H1 (cell line): ENCODE results near the gene VASH1. TPM values are rescaled to one million over a fixed set of nuclear protein-coding genes. Genes with fewer than 3 reads are reported as not detected.

Experiments
- CHD7 ChIP-seq: fragments of 300-600 bp; sonication (generic); IDR thresholded peaks from 2 replicates; pipeline ENCODE4 v1.7.1; 2012; ENCODE audit warnings: low read length, moderate library complexity, mild to moderate bottlenecking, inconsistent platforms; ENCODE audit not compliant: insufficient replicate concordance
- JUN ChIP-seq: IDR thresholded peaks from 2 replicates; pipeline ENCODE4 v1.6.1; 2011; ENCODE audit warnings: low read depth, mild to moderate bottlenecking, improper control_type of control experiment, low read length
- KDM4A ChIP-seq: IDR thresholded peaks from one replicate; pipeline ENCODE4 v1.7.1; 2012; ENCODE audit warnings: low read depth, mild to moderate bottlenecking, moderate library complexity, low read length, inconsistent platforms; ENCODE audit not compliant: severe bottlenecking
- SUZ12 ChIP-seq: fragments of 200-600 bp; sonication (generic); IDR thresholded peaks from 2 replicates; pipeline ENCODE4 v1.6.1; 2012; ENCODE audit warnings: mild to moderate bottlenecking, inconsistent platforms, low read length, moderate library complexity, mixed read lengths
- polyA plus RNA-seq, 7 experiments: library from polyadenylated mRNA; depleted of rRNA in 3 of 7; stranded (reverse) in 5 of 7; unstranded in 2 of 7; fragments of >200 nt in 5 of 7; fragments of 200-250 nt in 2 of 7; gene quantifications; 1 replicate in 5 of 7; 2 replicates in 1 of 7; 4 replicates in 1 of 7; pipeline versions ENCODE4 v1.2.1 to v1.2.3, GENCODE V29; 2011 to 2013; ENCODE audit warnings: missing spikeins in 2 of 7, mixed read lengths in 2 of 7
- total RNA-seq: library from RNA; stranded (reverse); fragmentation: NEBNext Ultra II Directional; extraction: Animal tissue kit (Norgen Biotek cat#: 25700); gene quantifications from 2 replicates; pipeline ENCODE4 v1.2.1, GENCODE V29; 2021

VASH1 gene
- total and polyA plus RNA-seq, 2 of the 8 experiments (the other 6 are each of a cell fraction or from before 2014, with no cell fraction given) = 3.1 to 6.4 TPM

- no peak for TF ChIP-seq CHD7
- no peak for TF ChIP-seq KDM4A
- no peak for TF ChIP-seq SUZ12
- no peak for TF ChIP-seq JUN
Measured at GRCh38 chr14:76810953-76811400, 49.7 kb downstream of the VASH1 start (continued).
